Karpas-422 (cell line): ENCODE results near the gene PRSS3. TPM values are rescaled to one million over a fixed set of nuclear protein-coding genes. Genes with fewer than 3 reads are reported as not detected.
"Not testable (repeated sequence)": the region's sequence is repeated elsewhere in the genome, so short reads cannot be mapped to it uniquely, and the experiment has no call there.

Experiments used
- DNase-seq: peaks from one replicate; pipeline ENCODE4 v3.0.0-alpha.2; 2015
- H2AFZ ChIP-seq: fragments of 200-600 bp; sonication (generic); 2 replicates; pipeline ENCODE4 v1.6.1; 2014; ENCODE audit warnings: antibody characterized with exemption, low read length, mixed read lengths
- H3K27ac ChIP-seq: fragments of 200-600 bp; sonication (generic); 2 replicates; pipeline ENCODE4 v1.5.1; 2014; ENCODE audit warnings: mild to moderate bottlenecking, low read length, moderate library complexity
- H3K27me3 ChIP-seq: fragments of 200-600 bp; sonication (generic); 2 replicates; pipeline ENCODE4 v1.6.1; 2014; ENCODE audit warnings: low read length, mixed read lengths
- H3K36me3 ChIP-seq: fragments of 200-600 bp; sonication (generic); 2 replicates; pipeline ENCODE4 v1.6.1; 2014; ENCODE audit warnings: low read length, mixed read lengths; ENCODE audit not compliant: insufficient read depth
- H3K4me1 ChIP-seq: fragments of 200-600 bp; sonication (generic); 2 replicates; pipeline ENCODE4 v1.6.1; 2014; ENCODE audit warnings: mild to moderate bottlenecking, low read length, mixed read lengths
- H3K4me2 ChIP-seq: fragments of 200-600 bp; sonication (generic); 2 replicates; pipeline ENCODE4 v1.6.1; 2014; ENCODE audit warnings: low read length, low read depth, mild to moderate bottlenecking; ENCODE audit not compliant: poor library complexity, severe bottlenecking
- H3K4me3 ChIP-seq: fragments of 200-600 bp; sonication (generic); 2 replicates; pipeline ENCODE4 v1.5.1; 2014; ENCODE audit warnings: mild to moderate bottlenecking, antibody characterized with exemption, low read length, mixed read lengths
- H3K79me2 ChIP-seq: fragments of 200-600 bp; sonication (generic); 2 replicates; pipeline ENCODE4 v1.6.1; 2014; ENCODE audit warnings: mild to moderate bottlenecking, low read length, mixed read lengths
- H3K9ac ChIP-seq: fragments of 200-600 bp; sonication (generic); 2 replicates; pipeline ENCODE4 v1.6.0; 2014; ENCODE audit warnings: low read length
- H3K9me2 ChIP-seq: fragments of 200-600 bp; sonication (generic), shearing (Covaris generic); replicated peaks from 2 replicates; pipeline ENCODE4 v1.6.0; 2014; ENCODE audit warnings: mild to moderate bottlenecking, low read length, moderate library complexity; ENCODE audit not compliant: insufficient read depth
- H3K9me3 ChIP-seq: fragments of 300-700, 200-600 bp; sonication (generic); 2 replicates; pipeline ENCODE4 v1.6.1; 2014; ENCODE audit warnings: low read length, mixed read lengths
- H4K20me1 ChIP-seq: fragments of 200-600 bp; sonication (generic); 2 replicates; pipeline ENCODE4 v1.6.1; 2014; ENCODE audit warnings: mild to moderate bottlenecking, antibody characterized with exemption, low read length, low read depth; ENCODE audit not compliant: insufficient read depth
- total RNA-seq: library from RNA; depleted of rRNA; stranded (reverse); fragments of >200 nt; shearing (Covaris generic); gene quantifications from 2 replicates; pipeline ENCODE4 v1.2.3, GENCODE V29; 2014; ENCODE audit warnings: low replicate concordance

PRSS3 gene
- total RNA-seq, 1 experiment from 2014 or later: not detected

DNA sequence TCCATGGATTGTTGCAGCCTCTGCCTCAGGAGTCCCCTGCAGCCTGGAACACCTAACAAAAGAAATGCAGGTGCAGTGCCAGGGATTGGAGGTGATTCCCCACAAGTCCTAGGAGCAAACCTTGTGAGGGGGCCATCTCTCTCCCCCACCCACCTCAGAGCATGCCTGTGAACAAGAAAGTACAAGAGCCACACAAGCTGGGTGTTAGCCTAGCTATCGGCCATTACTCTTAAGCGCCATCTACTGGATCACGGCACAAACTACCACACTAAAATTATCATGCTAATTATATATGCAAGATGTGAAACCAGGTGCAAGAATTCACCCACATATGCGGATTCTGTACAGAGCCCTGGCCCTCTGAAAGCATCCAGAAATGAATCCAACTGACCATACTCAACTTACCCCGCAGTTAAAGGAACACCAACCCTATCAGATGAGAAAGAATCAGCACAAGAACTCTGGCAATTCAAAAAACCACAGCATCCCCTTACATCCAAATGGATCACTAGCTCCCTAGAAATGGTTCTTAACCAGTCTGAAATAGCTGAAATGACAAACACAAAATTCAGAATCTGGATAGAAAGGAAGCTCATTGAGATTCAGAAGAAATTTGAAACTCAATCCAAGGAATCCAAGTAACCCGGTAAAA, 16.5 kb upstream of the PRSS3 start:
- peaks cover 4% of the 10 kb centered on the region; the same call in 1 of the 2 replicates for H3K4me1 ChIP-seq
- no peak overlapping the region for H2AFZ ChIP-seq
- H3K79me2 ChIP-seq: no peaks in the 10 kb centered on the region
- H4K20me1 ChIP-seq: no peaks in the 10 kb centered on the region
- H3K9me3 ChIP-seq: no peaks in the 10 kb centered on the region
- no peak overlapping the region for H3K4me3 ChIP-seq
- no peak overlapping the region for H3K27ac ChIP-seq
- no peaks in the 10 kb centered on the region for H3K27me3 ChIP-seq
- H3K36me3 ChIP-seq: no peaks in the 10 kb centered on the region
- no peak overlapping the region for H3K9ac ChIP-seq
- DNase-seq: peak; percentile 88
- no peaks in the 10 kb centered on the region for H3K9me2 ChIP-seq
- H3K4me2 ChIP-seq: no peak overlapping the region

GRCh38 chr9:33780276-33780675, 15.1 kb upstream of the PRSS3 start:
- Histone ChIP-seq H3K4me1 (peaks cover 16% of the 10 kb centered on the region), H3K79me2 (no peaks in the 10 kb centered on the region), H3K27me3 (no peaks in the 10 kb centered on the region), H3K36me3 (no peaks in the 10 kb centered on the region), H3K4me3 (no peak overlapping the region), H4K20me1 (no peaks in the 10 kb centered on the region), H3K9me2 (no peaks in the 10 kb centered on the region), H3K4me2 (no peak overlapping the region), H2AFZ (no peak overlapping the region), H3K27ac (no peak overlapping the region), H3K9ac (no peak overlapping the region), H3K9me3 (no peaks in the 10 kb centered on the region)
- no peak for DNase-seq

GRCh38 chr9:33781736-33782135, 13.6 kb upstream of the PRSS3 start:
- no peak overlapping the region for H3K9ac ChIP-seq
- H4K20me1 ChIP-seq: no peaks in the 10 kb centered on the region
- H2AFZ ChIP-seq: no peak overlapping the region
- H3K9me3 ChIP-seq: no peaks in the 10 kb centered on the region
- no peaks in the 10 kb centered on the region for H3K36me3 ChIP-seq
- H3K27me3 ChIP-seq: no peaks in the 10 kb centered on the region
- H3K9me2 ChIP-seq: no peaks in the 10 kb centered on the region
- H3K27ac ChIP-seq: no peak overlapping the region
- H3K79me2 ChIP-seq: no peaks in the 10 kb centered on the region
- H3K4me3 ChIP-seq: no peak overlapping the region
- peaks cover 30% of the 10 kb centered on the region for H3K4me1 ChIP-seq
- DNase-seq: no peak
- no peak overlapping the region for H3K4me2 ChIP-seq

GRCh38 chr9:33782395-33783152, 12.8 kb upstream of the PRSS3 start:
- no peak overlapping the region for H3K4me3 ChIP-seq
- no peak overlapping the region for H2AFZ ChIP-seq
- peaks cover 31% of the 10 kb centered on the region for H3K4me1 ChIP-seq
- H4K20me1 ChIP-seq: no peaks in the 10 kb centered on the region
- H3K79me2 ChIP-seq: no peaks in the 10 kb centered on the region
- no peaks in the 10 kb centered on the region for H3K9me2 ChIP-seq
- H3K27ac ChIP-seq: no peak overlapping the region
- no peak for DNase-seq
- no peak overlapping the region for H3K9ac ChIP-seq
- H3K36me3 ChIP-seq: no peaks in the 10 kb centered on the region
- no peak overlapping the region for H3K4me2 ChIP-seq
- H3K9me3 ChIP-seq: no peaks in the 10 kb centered on the region
- no peaks in the 10 kb centered on the region for H3K27me3 ChIP-seq

DNA sequence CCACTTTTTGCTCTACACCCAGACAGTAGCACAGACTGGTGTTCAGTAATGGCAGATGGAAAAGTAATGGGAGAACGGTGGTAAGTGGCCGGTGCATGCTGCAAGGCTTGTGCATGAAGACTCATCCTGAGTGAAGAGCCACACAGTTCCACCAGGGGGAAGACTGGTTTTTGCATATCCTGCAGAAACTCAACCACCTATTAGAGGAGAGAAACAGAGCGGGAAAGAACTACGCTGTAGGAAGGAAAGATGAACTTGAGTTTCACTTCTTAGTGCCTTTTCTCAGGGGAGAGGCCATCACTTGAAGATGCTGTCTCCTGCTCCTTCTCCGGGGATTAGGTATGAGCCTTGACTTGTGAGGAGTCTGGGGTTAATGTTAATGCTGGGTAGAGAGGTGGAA, 9.4 kb upstream of the PRSS3 start:
- Histone ChIP-seq H3K4me3 (peak overlapping the region; percentile 40), H3K4me1 (peaks cover 28% of the 10 kb centered on the region), H3K9me2 (no peaks in the 10 kb centered on the region), H2AFZ (0 out of 2 replicates have a peak overlapping the region, but pooled peaks have one; percentile 5), H3K27me3 (no peaks in the 10 kb centered on the region), H3K4me2 (peak overlapping the region; percentile 65), H4K20me1 (no peaks in the 10 kb centered on the region), H3K79me2 (no peaks in the 10 kb centered on the region), H3K27ac (no peak overlapping the region), H3K9me3 (no peaks in the 10 kb centered on the region), H3K9ac (no peak overlapping the region), H3K36me3 (no peaks in the 10 kb centered on the region)
- peak; percentile 78 for DNase-seq

GRCh38 chr9:33786681-33787080, 8.7 kb upstream of the PRSS3 start:
- H4K20me1 ChIP-seq: no peaks in the 10 kb centered on the region
- no peak overlapping the region for H2AFZ ChIP-seq
- H3K9ac ChIP-seq: no peak overlapping the region
- no peaks in the 10 kb centered on the region for H3K79me2 ChIP-seq
- no peaks in the 10 kb centered on the region for H3K9me2 ChIP-seq
- H3K27me3 ChIP-seq: no peaks in the 10 kb centered on the region
- H3K9me3 ChIP-seq: no peaks in the 10 kb centered on the region
- no peak overlapping the region for H3K27ac ChIP-seq
- H3K36me3 ChIP-seq: no peaks in the 10 kb centered on the region
- H3K4me2 ChIP-seq: peak overlapping the region; percentile 65
- no peak overlapping the region; the same call in 1 of the 2 replicates for H3K4me3 ChIP-seq
- H3K4me1 ChIP-seq: peaks cover 28% of the 10 kb centered on the region
- no peak for DNase-seq

GRCh38 chr9:33787839-33788238, 7.5 kb upstream of the PRSS3 start:
- no peak overlapping the region for H3K4me2 ChIP-seq
- no peak overlapping the region for H3K27ac ChIP-seq
- H3K9me3 ChIP-seq: no peaks in the 10 kb centered on the region
- no peak overlapping the region for H2AFZ ChIP-seq
- H3K9ac ChIP-seq: no peak overlapping the region
- no peaks in the 10 kb centered on the region for H3K79me2 ChIP-seq
- no peaks in the 10 kb centered on the region for H3K36me3 ChIP-seq
- no peak overlapping the region for H3K4me3 ChIP-seq
- H3K4me1 ChIP-seq: peaks cover 28% of the 10 kb centered on the region
- H3K27me3 ChIP-seq: no peaks in the 10 kb centered on the region
- DNase-seq: no peak
- no peaks in the 10 kb centered on the region for H4K20me1 ChIP-seq
- H3K9me2 ChIP-seq: no peaks in the 10 kb centered on the region

DNA sequence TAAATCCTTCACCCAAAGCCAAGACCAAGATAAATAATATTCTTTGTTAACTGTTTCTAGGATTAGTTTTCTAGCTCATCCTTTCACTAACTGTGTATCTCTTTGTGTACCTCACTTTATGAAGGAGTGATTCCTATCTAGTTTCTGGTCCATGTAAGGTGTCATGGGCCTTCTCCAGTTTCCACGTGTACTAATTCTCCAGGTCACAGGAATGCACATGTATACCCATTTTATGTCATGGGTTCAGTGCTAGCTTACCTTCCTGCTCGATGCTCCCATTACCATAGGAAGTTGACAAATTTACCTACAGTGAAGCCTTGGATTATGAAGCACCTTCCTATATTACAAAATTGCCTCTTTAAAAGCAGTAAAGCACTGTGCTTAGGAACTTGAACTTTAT, 5.9 kb upstream of the PRSS3 start:
- H3K36me3 ChIP-seq, H3K9ac ChIP-seq, H3K4me2 ChIP-seq, H2AFZ ChIP-seq, H4K20me1 ChIP-seq, H3K9me3 ChIP-seq, H3K27me3 ChIP-seq, H3K9me2 ChIP-seq, H3K79me2 ChIP-seq, H3K27ac ChIP-seq, H3K4me3 ChIP-seq, DNase-seq: not testable (repeated sequence)
- H3K4me1 ChIP-seq: peaks cover 23% of the 10 kb centered on the region
